ENCODE data around the gene B4GALNT3.

- TF ChIP-seq CTCF (IDR thresholded peaks at IDR 0.05; ENCODE audit: low read length): no peak
- no peak for TF ChIP-seq EZH2 (IDR thresholded peaks at IDR 0.05; ENCODE audit: borderline replicate concordance, low read length)
Measured at GRCh38 chr12:597926-598568, 138.3 kb downstream of the B4GALNT3 start.

Data from OCI-LY1 (cell line).